ENCODE measurements around the gene TIAM2. TPM values are rescaled to one million over a fixed set of nuclear protein-coding genes. Genes with fewer than 3 reads are reported as not detected.

Gene TIAM2
- total RNA-seq, 4 donors from 2014 or later: 6.5 to 13.4 (median 10.7) TPM

GRCh38 chr6:155106456-155107115 lies 111.5 kb downstream of the TIAM2 start:
- no peak for TF ChIP-seq CTCF (IDR thresholded peaks at IDR 0.05; ENCODE audit: low read depth)

- no peak for TF ChIP-seq CTCF (IDR thresholded peaks at IDR 0.05; ENCODE audit: low read depth)
Observed at GRCh38 chr6:155107432-155108069, 112.4 kb downstream of the TIAM2 start.

- TF ChIP-seq CTCF (IDR thresholded peaks at IDR 0.05; ENCODE audit: low read depth): no peak
Observed at GRCh38 chr6:155108070-155108820, 113.1 kb downstream of the TIAM2 start.

- TF ChIP-seq CTCF (IDR thresholded peaks at IDR 0.05; ENCODE audit: low read depth): no peak
Observed at GRCh38 chr6:155110721-155111120, 115.6 kb downstream of the TIAM2 start.

- TF ChIP-seq CTCF (IDR thresholded peaks at IDR 0.05; ENCODE audit: low read depth): no peak
Observed at GRCh38 chr6:155112757-155113156, 117.6 kb downstream of the TIAM2 start.

- no peak for TF ChIP-seq CTCF (IDR thresholded peaks at IDR 0.05; ENCODE audit: low read depth)
Observed at GRCh38 chr6:155115893-155116570, 120.9 kb downstream of the TIAM2 start.

- no peak for TF ChIP-seq CTCF (IDR thresholded peaks at IDR 0.05; ENCODE audit: low read depth)
Observed at GRCh38 chr6:155116571-155116910, 121.4 kb downstream of the TIAM2 start.

Data from subcutaneous adipose tissue (tissue), 4 donors.